NT2/D1 (cell line): ENCODE measurements around the gene LUC7L.
A peak's percentile ranks its signal among the peaks of the same experiment; 100 is the strongest.
"Not testable (repeated sequence)": the region's sequence is repeated elsewhere in the genome, so short reads cannot be mapped to it uniquely, and the experiment has no call there.

Experiments used
- DNase-seq: peaks from one replicate; pipeline ENCODE4 v3.0.0-alpha.2; 2011; ENCODE audit warnings: low read depth, low spot score
- H3K27me3 ChIP-seq: 2 replicates; pipeline ENCODE4 v1.6.0; 2011; ENCODE audit warnings: mild to moderate bottlenecking; ENCODE audit not compliant: insufficient read length, insufficient read depth
- H3K36me3 ChIP-seq: 2 replicates; pipeline ENCODE4 v1.6.1; 2011; ENCODE audit warnings: mild to moderate bottlenecking, low read length, mixed read lengths; ENCODE audit not compliant: insufficient read depth, insufficient read length
- H3K4me1 ChIP-seq: 2 replicates; pipeline ENCODE4 v1.5.1; 2011; ENCODE audit not compliant: insufficient read depth, insufficient read length
- H3K4me3 ChIP-seq: 2 replicates; pipeline ENCODE4 v1.5.1; 2011; ENCODE audit warnings: low read depth; ENCODE audit not compliant: insufficient read length
- H3K9ac ChIP-seq: 2 replicates; pipeline ENCODE4 v1.6.0; 2011; ENCODE audit warnings: low read depth; ENCODE audit not compliant: insufficient read length
- H3K9me3 ChIP-seq: 2 replicates; pipeline ENCODE4 v1.5.1; 2011; ENCODE audit warnings: mild to moderate bottlenecking, low read length; ENCODE audit not compliant: insufficient read depth
- SUZ12 ChIP-seq: IDR thresholded peaks from 2 replicates; pipeline ENCODE4 v1.6.1; 2011; ENCODE audit not compliant: insufficient read length, insufficient read depth; ENCODE audit errors: extremely low read depth
- YY1 ChIP-seq: IDR thresholded peaks from 2 replicates; pipeline ENCODE4 v1.6.1; 2011; ENCODE audit not compliant: insufficient read length, insufficient read depth
- ZNF274 ChIP-seq: IDR thresholded peaks from 2 replicates; pipeline ENCODE4 v1.6.1; 2011; ENCODE audit warnings: mild to moderate bottlenecking, low read depth, low read length

Gene LUC7L

DNA sequence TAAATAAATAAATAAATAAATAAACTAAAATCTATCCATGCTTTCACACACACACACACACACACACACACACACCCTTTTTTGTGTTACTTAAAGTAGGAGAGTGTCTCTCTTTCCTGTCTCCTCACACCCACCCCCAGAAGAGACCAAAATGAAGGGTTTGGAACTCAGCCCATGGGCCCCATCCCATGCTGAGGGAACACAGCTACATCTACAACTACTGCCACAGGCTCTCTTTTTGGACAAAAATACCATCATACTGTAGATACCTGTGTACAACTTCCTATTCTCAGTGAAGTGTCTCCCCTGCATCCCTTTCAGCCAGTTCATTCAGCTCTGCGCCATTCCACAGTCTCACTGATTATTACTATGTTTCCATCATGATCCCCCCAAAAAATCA is 58.5 kb downstream of the LUC7L start:
- TF ChIP-seq ZNF274 (no peak), YY1 (no peak), SUZ12 (no peak)
- Histone ChIP-seq H3K9me3 (no peaks in the 10 kb centered on the region), H3K36me3 (no peaks in the 10 kb centered on the region), H3K4me3 (no peak overlapping the region), H3K9ac (no peak overlapping the region), H3K4me1 (peaks cover 14% of the 10 kb centered on the region), H3K27me3 (peaks cover 80% of the 10 kb centered on the region)
- no peak for DNase-seq

DNA sequence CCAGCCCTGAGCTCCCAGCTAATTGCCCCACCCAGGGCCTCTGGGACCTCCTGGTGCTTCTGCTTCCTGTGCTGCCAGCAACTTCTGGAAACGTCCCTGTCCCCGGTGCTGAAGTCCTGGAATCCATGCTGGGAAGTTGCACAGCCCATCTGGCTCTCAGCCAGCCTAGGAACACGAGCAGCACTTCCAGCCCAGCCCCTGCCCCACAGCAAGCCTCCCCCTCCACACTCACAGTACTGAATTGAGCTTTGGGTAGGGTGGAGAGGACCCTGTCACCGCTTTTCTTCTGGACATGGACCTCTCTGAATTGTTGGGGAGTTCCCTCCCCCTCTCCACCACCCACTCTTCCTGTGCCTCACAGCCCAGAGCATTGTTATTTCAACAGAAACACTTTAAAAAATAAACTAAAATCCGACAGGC is 59.2 kb downstream of the LUC7L start:
- H3K4me3 ChIP-seq, H3K9me3 ChIP-seq, DNase-seq, H3K36me3 ChIP-seq, H3K9ac ChIP-seq: not testable (repeated sequence)
- peaks cover 17% of the 10 kb centered on the region for H3K4me1 ChIP-seq
- H3K27me3 ChIP-seq = peaks cover 81% of the 10 kb centered on the region

DNA sequence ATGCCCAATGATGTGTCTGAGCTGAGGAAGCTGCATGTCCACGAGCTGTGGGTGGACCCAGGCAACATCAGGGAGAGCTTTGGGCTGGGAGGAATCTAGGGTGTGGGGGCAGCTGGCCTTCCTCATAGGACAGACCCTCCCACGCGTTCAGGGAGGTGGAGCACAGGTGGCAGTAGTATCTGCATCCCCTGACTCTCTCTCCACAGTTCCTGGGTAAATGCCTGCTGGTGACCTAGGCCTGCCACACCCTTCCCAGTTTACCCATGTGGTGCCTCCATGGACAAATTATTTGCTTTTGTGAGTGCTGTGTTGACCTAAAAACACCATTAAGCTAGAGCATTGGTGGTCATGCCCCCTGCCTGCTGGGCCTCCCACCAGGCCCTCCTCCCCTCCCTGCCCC is 60.2 kb downstream of the LUC7L start:
- TF ChIP-seq YY1 (no peak), SUZ12 (no peak), ZNF274 (no peak)
- Histone ChIP-seq H3K9ac (no peak overlapping the region), H3K27me3 (peaks cover 74% of the 10 kb centered on the region), H3K36me3 (no peaks in the 10 kb centered on the region), H3K4me3 (no peak overlapping the region), H3K4me1 (peaks cover 15% of the 10 kb centered on the region), H3K9me3 (no peaks in the 10 kb centered on the region)
- DNase-seq = no peak

GRCh38 chr16:168424-168823 is 60.8 kb downstream of the LUC7L start:
- Histone ChIP-seq H3K9me3 (no peaks in the 10 kb centered on the region), H3K4me1 (peaks cover 17% of the 10 kb centered on the region), H3K4me3 (no peak overlapping the region), H3K36me3 (no peaks in the 10 kb centered on the region), H3K27me3 (peaks cover 72% of the 10 kb centered on the region), H3K9ac (no peak overlapping the region)
- TF ChIP-seq YY1 = no peak
- TF ChIP-seq ZNF274 = no peak
- no peak for TF ChIP-seq SUZ12
- DNase-seq = no peak

- H3K4me3 ChIP-seq = no peak overlapping the region
- DNase-seq = no peak
- no peaks in the 10 kb centered on the region for H3K36me3 ChIP-seq
- TF ChIP-seq ZNF274 (no peak), SUZ12 (no peak), YY1 (no peak)
- peaks cover 17% of the 10 kb centered on the region for H3K4me1 ChIP-seq
- H3K27me3 ChIP-seq = peaks cover 78% of the 10 kb centered on the region
- peak overlapping the region; percentile 1 for H3K9ac ChIP-seq
- H3K9me3 ChIP-seq = no peaks in the 10 kb centered on the region
Measured at GRCh38 chr16:167122-167690, 62.0 kb downstream of the LUC7L start.

GRCh38 chr16:166375-167121 is 62.7 kb downstream of the LUC7L start:
- peak overlapping the region; percentile 72 for H3K9ac ChIP-seq
- no peaks in the 10 kb centered on the region for H3K36me3 ChIP-seq
- H3K4me1 ChIP-seq = peaks cover 17% of the 10 kb centered on the region
- no peak for TF ChIP-seq ZNF274
- TF ChIP-seq SUZ12 = no peak
- no peak for TF ChIP-seq YY1
- no peak for DNase-seq
- H3K27me3 ChIP-seq = peaks cover 74% of the 10 kb centered on the region
- H3K9me3 ChIP-seq = no peaks in the 10 kb centered on the region
- H3K4me3 ChIP-seq = peak overlapping the region; percentile 24

GRCh38 chr16:165539-166374 is 63.5 kb downstream of the LUC7L start, which contains the start of gene HBM:
Gene HBM, plus strand, starts transcription at chr16:165978. Its CDS starts 20 bp downstream, at chr16:165998.
- Histone ChIP-seq H3K9ac (peak within 1 kb of the TSS; percentile 72), H3K36me3 (no peaks in the 10 kb centered on the region), H3K27me3 (peaks cover 66% of the 10 kb centered on the region), H3K9me3 (no peaks in the 10 kb centered on the region), H3K4me3 (peak within 1 kb of the TSS; percentile 24), H3K4me1 (peaks cover 17% of the 10 kb centered on the region)
- TF ChIP-seq SUZ12 (peak; percentile 75), YY1 (no peak), ZNF274 (no peak)
- no peak for DNase-seq
